ENCODE results near the gene CLSTN1.
"Not testable (repeated sequence)": the region's sequence is repeated elsewhere in the genome, so short reads cannot be mapped to it uniquely, and the experiment has no call there.

CLSTN1 gene

DNA sequence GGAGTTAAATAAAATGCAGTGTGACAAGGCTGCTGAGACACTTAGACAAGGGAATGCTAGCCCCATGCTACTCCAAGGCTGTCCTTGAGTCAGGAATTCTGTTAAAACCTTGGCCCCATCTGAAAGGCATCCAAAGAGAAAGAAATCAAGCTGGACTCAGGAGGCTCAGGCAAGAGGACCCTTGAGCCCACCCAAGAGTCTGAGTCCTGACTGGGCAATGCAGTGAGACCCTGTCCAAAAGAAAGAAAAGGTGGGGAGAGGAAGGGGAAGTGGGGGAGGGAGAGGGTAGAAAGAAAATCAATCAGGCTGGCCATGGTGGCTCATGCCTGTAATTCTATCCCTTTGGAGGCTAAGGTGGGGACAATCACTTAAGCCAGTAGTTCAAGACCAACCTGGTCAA lies 26.7 kb downstream of the CLSTN1 start:
- no peak for DNase-seq (ENCODE audit: low spot score)

GRCh38 chr1:9794081-9794480 lies 29.7 kb downstream of the CLSTN1 start:
- no peak for DNase-seq (ENCODE audit: low spot score)

- no peak for DNase-seq (ENCODE audit: low spot score)
Measured at GRCh38 chr1:9793291-9793690, 30.5 kb downstream of the CLSTN1 start.

DNA sequence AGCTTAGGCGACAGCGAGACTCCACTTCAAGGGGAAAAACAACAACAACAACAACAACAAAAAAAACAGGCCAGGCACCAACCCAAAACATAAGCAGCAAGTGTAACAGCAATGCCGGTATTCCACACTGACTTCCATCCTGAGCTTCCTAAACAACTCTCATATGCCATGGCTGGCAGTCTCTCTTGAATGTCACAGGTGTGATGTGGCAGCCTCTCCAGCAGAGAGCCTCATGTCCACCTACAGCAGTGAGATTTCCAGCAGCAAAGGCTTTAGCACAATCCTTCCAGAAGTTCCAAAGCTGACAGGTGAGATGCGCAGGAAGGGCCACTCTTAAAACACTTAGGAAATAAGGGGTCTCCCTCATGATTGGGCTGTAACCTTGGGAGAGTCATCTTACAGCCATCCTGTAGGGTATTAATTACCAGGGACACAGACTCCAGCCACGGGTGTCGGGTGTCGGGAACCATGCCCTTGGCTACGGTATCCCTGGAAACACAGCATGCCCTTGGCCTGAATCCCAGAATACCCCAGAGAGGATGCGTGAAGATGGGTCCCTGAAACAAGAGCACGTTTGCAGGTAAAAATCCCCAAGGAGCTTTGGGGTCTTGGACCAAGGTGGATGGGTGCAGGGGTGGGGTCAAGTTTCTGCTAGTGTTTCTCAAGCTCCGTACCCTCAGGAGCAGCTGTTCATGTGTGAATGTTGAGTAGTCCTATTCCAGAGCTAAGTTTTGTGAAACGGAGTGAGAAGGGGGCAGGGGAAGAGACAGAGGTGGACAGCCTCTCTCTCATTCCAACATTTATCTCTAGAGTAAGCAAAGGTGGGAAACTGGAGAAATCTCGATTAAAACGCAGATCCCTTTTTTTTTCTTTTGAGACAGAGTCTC lies 31.4 kb downstream of the CLSTN1 start:
- no peak for DNase-seq (ENCODE audit: low spot score)

DNA sequence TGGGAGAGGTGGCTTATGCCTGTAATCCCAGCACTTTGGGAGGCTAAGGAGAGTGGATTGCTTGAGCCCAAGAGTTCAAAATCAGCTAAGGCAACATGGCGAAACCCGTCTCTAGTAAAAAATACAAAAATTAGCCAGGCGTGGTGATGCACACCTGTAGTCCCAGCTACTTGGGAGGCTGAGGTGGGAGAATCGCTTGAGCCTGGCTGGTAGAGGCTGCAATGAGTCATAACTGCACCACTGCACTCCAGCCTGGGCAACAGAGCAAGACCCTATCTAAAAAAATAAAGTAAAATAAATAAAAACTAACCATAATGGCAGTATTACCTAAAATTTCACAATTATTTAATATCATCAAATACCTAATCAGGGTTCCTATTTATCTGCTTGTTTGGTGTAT lies 34.1 kb downstream of the CLSTN1 start:
- DNase-seq (ENCODE audit: low spot score) = not testable (repeated sequence)

DNA sequence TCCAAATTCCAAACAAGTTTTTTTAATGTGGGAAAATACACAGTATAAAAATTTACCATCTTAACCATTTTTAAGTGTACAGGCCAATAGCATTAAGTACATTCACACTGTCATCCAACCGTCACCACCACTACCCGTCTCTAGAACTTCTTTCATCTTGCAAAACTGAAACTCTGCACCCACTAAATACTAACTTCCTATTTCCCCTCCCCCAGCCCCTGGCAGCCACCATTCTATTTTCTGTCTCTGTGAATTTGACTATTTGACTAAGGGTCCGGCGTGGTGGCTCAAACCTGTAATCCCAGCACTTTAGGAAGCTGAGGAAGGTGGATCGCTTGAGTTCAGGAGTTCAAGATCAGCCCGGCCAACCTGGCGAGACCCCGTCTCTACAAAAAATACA lies 36.1 kb downstream of the CLSTN1 start:
- no peak for DNase-seq (ENCODE audit: low spot score)

DNA sequence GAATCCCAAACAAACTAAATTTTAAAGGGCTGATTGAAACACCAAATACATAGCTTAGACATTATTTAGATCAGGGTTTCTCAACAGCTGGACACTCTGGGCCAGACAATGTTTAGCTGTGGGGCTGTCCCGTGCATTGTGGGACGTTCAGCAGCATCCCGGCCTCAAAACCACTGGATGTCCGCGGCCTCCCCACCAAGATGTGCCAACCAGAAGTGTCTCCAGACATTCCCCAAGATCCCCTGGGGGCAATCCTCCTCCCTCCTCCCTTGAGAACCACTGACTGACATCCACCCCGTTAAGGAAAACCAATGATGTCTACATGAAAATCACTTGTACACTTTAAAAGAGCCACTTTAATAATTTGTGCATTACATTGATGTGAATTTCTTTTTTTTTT lies 38.4 kb downstream of the CLSTN1 start:
- no peak for DNase-seq (ENCODE audit: low spot score)

- DNase-seq (ENCODE audit: low spot score) = peak; percentile 28
Measured at GRCh38 chr1:9784508-9785133, 39.1 kb downstream of the CLSTN1 start.

DNA sequence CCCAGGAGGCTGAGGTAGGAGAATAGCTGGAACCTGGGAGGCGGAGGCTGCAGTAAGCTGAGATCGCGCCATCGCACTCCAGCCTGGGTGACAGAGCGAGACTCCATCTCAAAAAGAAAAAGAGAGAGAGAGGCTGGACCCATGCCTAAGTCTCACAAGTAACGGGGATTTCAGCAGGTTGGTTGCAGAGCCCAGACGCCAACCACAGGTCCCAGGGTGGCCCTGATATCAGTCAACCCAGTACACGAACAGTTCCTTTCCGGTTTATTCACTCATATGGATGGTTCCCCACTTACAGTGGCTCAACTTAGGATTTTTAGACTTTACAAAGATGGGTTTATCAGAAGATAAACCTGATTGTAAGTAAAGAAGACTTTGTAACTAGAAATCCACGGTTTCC lies 40.9 kb downstream of the CLSTN1 start:
- DNase-seq (ENCODE audit: low spot score) = no peak

DNA sequence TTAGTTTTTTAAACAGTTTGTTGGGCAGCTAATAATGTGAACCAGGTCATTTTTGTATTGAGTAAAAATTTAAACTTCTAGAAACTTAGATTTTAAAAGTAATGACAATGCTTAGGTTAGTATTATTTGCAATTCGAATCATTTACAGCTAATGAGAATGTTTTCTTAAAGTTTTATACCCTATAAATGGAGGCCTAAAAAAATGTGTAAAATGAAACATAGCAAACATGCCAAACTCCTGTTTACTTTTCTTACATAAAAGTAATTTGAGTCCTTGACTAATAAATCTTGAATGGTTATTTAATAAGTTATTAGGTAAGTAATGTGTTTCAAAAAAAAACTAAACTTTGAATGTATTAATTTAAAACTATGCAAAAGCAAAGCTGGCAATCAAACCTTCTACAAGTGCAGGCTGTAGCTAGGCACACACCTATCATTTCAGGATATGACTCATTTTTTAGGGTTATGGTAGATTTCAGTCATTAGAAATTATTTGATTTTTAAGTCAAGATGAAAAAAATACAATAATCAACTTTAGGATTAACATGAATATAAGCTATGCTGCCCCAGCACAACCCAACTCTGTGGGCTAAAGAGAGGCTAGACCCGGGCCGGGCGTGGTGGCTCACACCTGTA lies 41.5 kb downstream of the CLSTN1 start:
- no peak for DNase-seq (ENCODE audit: low spot score)

DNA sequence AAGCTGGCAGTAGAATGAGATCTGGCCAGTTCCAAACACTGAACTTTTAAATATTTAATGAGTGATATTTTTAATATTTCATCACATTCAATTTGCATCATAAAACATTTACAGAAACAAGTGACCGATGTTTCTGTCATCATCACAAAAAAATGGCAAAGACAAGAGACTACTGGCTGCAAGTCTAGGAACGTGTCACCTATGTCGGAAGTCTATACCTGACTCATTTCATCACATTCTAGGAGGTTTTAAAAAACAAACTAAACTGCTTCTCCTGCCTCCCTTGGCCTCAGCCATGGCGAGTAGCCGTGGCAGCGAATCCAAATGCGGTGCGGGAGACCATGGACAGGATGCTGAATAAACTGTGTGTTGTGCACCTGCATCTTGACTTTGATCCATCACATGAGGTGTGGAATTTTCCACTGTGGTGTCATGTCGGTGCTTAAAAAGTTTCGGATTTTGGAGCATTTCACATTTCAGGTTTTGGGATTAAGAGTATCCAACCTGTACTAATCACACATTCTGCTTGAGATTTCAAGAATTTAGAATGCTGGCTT lies 43.1 kb downstream of the CLSTN1 start:
- no peak for DNase-seq (ENCODE audit: low spot score)

- no peak for DNase-seq (ENCODE audit: low spot score)
Measured at GRCh38 chr1:9778905-9779304, 44.9 kb downstream of the CLSTN1 start.

GRCh38 chr1:9776685-9777084 lies 47.1 kb downstream of the CLSTN1 start:
- DNase-seq (ENCODE audit: low spot score) = no peak

DNA sequence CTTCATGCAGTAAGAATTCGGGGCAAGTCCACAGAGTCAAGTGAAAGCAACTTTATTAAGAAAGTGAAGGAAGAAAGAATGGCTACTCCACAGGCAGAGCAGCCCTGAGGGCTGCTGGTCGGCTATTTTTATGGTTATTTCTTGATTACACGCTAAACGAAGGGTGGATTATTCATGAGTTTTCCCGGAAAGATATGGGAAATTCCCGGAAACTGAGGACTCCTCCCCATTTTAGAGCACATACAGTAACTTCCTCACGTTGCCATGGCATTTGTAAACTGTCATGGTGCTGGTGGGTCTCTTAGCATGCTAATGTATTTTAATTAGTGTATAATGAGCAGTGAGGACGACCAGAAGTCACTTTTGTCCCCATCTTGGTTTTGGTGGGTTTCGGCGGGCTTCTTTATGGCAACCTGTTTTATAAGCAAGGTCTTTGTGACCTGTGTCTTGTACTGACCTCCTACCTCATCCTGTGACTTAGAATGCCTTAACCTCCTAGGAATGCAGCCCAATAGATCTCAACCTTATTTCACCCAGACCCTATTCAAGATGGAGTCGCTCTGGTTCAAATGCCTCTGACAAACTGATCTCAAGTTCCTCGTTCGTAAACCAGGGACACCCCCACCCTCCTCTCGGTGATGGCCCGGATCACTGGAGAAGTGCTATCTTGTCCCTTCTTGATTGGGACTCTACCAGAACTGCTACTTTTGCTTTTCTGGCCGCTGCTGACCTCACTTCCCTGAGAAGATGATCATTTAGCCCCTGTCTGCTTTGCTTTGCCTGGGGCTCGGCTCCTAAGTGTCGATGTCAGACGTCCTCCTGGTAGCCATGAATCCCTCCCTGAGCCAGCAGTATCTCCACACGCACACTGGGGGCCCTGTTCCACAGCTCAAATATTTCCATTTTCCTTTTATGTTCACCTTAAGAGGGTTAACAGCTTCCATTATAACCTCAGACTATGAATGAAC lies 48.8 kb downstream of the CLSTN1 start:
- no peak for DNase-seq (ENCODE audit: low spot score)

- no peak for DNase-seq (ENCODE audit: low spot score)
Measured at GRCh38 chr1:9770298-9770697, 53.5 kb downstream of the CLSTN1 start.

- no peak for DNase-seq (ENCODE audit: low spot score)
Measured at GRCh38 chr1:9768983-9769382, 54.8 kb downstream of the CLSTN1 start.

DNA sequence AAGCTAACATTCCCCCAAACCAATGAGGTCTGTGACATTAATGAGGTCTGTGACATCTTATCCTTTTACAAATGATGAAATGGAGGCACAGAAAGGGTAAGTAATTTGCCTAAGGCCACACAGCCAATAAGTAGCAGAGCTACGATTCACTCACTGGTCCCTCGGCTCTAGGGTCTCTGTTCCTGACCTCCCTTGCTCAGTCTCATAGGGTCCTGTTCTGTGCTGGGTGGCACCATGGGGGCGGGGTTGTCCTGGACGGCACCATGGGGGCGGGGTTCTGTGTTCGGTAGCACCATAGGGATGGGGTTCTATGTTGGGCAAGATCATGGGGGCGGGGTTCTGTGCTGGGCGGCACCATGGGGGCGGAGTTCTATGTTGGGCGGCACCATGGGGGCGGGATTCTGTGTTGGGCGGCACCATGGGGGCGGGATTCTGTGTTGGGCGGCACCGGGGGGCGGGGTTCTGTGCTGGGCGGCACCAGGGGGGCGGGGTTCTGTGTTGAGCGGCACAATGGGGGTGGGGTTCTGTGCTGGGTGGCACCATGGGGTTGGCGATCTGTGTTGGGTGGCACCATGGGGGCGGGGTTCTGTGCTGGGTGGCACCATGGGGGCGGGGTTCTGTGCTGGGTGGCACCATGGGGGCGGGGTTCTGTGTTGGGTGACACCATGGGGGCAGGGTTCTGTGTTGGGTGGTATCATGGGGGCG lies 55.6 kb downstream of the CLSTN1 start:
- DNase-seq (ENCODE audit: low spot score) = peak; percentile 34

DNA sequence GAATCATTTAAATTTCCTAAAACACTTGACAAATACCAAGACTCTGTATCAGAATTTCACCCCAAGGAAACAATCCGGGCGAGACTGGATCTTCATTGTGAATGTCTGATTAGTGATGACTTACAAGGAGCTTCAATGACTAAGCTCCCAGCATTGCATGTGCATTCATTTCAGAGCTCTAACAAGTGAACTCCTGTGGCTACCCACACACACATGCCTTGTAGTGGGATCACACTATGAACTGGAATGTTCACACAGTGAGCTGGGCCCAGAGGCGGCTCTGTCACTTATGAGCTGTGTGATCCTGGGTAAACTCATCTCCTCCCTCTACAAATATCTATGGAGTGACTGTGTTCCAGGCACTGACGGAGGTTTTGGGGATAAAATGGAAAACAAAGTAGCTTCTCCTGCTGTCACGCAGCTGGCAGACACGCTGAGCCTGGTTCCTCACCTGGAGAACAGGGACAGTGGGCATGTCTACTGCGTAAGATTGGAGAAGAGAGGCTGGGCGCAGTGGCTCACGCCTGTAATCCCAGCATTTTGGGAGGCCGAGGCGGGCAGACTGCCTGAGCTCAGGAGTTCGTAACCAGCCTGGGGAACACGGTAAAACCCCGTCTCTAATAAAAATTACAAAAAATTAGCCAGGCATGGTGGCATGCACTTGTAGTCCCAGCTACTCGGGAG lies 56.9 kb downstream of the CLSTN1 start:
- no peak for DNase-seq (ENCODE audit: low spot score)

DNA sequence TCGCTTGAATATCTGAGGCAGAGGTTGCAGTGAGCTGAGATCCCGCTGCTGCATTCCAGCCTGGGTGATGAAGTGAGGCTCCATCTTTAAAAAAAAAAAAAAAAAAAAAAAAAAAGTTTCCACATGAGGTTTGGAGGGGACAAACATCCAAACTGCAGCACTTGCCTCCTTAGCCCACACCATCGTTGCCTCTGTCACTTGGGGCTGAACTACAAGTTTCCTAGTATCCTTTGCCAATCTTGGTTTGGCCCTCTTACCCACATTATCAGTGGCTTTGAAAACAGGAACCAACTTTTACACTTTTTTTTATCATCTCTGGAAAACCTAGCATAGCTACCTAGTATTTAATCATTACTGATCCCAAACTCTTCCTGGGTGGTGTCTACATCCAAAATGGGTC lies 59.2 kb downstream of the CLSTN1 start:
- no peak for DNase-seq (ENCODE audit: low spot score)

- DNase-seq (ENCODE audit: low spot score) = no peak
Measured at GRCh38 chr1:9763914-9764313, 59.9 kb downstream of the CLSTN1 start.

All from hematopoietic multipotent progenitor cell treated with erythropoietin and hydrocortisone succinate and interleukin-3 and kit ligand, for 17 days (in vitro differentiated cells).